NCI-H187 (cell line): ENCODE measurements around the gene ZBTB45.
"Not testable (repeated sequence)": the region's sequence is repeated elsewhere in the genome, so short reads cannot be mapped to it uniquely, and the experiment has no call there.

Experiments
- DNase-seq, 2 experiments: peaks; one replicate each; lab custom pipeline; 2025; lab: John Stamatoyannopoulos, UW

Gene ZBTB45

DNA sequence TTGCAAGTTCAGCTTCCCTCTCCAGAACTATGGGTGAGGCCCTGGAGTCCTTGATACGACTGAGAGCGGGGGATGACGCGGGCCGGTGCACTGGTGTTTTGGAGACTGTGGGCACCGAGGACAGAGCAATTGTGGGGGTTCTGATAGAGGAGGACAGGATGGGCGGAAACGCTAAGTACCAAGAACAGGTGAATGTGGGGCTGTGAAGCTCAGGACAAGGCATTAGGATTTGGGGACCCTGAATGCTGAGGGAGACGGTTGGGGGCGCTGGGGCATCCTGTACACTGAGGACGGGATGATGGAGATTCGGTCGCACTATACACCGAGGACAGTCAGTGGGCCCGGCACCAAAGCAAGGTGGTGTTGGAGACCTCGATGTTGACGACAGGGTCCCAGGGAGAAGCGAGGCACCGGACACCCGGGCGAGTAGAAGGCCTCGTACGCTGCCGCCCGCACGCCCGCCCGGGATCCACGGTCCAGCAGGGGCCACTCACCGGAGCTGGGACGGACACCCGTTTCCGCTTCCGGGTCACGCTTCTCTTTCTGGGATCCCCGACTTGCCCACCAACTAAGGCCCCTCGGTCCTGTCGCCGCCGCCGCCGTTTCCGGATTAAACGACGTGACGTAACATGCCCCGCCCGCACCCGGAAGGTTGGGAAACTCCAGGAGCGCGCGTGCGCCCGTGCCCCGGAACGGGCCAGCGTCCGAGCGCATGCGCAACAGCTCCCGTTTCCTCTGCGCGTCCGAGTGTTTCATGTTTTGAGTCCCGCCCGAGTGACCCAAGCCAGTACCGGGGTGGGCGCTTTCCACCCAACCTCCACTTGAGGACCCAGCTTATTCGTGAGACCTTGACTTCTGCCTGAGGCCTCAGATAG is 35.1 kb upstream of the ZBTB45 start, which contains the start of gene CHMP2A:
Gene CHMP2A, minus strand, starts transcription at position 612 of the 875 bp plus-strand sequence. CDS start 893 bp downstream, outside the sequence.
- DNase-seq, result no peak

DNA sequence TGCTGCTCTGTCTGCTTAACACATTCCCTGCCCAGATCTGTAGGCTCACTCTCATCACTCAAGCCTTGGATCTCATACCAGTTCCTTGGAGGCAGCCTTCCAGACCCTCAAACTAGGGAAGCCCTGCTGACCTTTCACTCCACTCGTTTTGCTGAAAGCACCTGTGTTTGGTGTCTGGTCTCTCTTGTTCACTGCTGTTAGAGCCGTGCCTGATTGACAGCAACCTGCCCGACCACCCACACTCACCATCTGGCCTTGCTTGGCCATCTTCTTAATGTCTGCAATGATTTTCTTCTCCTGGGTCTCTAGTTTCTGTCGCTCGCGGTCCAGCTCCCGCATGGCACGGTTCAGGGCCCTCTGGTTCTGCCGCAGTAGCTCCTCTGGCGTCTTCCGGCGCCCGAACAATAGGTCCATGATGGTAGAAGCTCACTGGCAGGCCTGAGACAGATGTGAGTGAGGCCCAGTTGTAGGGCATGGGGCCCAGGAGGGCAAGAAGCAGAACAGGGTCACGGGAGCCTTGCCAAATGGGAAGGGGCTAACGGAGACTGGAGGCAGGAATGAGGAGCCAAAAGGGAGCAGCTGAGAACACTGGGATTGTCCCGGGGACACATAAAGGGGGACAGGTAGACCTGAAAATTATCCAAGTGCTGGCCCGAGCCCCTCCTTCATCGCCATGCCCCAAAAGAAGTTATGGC is 34.3 kb upstream of the ZBTB45 start:
- no peak for DNase-seq

DNA sequence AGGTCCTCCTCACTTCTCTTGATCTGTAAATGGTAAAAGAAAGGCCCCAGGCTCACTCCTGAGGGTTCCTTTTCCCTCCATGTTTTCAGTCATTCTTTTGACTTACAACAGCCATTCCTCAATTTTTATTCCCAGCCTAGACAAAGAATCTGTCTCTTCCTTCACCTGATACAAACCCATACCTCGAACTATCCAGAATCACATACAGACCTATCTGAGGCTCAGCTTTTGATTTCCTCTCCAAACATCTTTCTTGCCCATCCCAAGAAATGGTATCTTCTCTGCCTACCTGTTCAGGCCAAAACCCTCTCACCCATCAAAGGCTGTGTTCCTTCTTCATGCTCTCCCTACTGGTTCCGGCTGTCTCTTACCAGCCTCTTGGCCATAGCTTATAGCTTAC is 33.0 kb upstream of the ZBTB45 start:
- DNase-seq, result no peak

DNA sequence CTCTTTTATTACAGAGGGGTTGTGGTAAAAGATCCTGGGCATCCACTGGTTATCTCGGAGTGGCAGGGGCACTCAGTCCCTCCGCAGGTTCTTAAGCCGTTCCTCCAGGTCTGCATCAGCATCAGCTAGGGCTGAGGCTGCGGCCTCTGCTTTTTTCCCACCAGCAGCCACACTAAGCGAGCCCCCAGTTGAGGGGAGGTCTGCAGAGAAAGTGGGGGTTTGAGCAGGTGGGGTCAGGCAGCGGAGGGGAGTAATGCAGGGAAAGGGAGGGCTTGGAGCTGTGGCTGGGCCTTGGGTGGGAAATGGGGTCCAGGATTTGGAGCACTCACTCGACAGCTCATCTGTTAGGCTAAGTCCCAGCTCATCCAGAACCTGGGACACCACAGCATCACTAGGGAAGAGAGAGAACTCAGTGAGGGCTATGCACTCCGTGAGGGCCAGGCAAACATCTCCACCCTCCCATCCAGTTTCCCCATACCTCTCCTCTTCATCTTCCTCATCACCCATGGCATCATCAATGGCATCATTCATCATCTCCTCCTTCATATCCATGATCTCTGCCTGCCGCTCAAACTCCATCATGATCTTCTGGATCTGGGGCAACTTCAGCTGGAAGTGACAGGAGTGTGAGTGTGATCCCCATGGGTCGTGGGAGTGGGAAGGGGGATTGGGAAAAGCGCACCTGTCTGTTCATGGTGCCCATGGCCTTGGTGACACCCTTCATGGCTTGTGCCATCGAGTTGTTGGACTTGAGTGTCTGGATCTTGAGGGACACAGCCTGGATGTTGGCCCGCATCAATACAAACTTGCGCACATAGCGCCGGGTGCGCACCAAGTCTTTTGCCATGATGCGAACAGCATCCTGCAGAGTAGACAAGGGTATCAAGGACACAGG is 32.2 kb upstream of the ZBTB45 start:
- no peak for DNase-seq

DNA sequence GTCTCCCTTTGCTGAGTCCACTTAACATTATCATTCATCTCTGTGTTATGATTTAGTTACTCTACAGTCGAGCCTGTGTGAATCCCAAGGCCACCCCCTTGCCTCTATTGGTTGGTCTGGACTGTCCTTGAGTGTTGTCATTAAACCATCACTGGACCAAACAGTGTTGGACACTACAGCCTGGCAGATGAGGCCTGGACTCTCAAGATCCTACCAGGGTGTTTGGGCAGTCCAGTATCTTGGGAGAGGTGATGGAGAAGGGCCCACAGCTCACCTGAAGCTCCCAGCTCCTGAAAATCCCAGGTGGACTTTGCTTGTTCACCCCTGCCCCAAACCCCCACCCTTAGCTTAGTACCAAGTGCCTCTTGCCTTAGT is 31.5 kb upstream of the ZBTB45 start:
- DNase-seq, result no peak

DNA sequence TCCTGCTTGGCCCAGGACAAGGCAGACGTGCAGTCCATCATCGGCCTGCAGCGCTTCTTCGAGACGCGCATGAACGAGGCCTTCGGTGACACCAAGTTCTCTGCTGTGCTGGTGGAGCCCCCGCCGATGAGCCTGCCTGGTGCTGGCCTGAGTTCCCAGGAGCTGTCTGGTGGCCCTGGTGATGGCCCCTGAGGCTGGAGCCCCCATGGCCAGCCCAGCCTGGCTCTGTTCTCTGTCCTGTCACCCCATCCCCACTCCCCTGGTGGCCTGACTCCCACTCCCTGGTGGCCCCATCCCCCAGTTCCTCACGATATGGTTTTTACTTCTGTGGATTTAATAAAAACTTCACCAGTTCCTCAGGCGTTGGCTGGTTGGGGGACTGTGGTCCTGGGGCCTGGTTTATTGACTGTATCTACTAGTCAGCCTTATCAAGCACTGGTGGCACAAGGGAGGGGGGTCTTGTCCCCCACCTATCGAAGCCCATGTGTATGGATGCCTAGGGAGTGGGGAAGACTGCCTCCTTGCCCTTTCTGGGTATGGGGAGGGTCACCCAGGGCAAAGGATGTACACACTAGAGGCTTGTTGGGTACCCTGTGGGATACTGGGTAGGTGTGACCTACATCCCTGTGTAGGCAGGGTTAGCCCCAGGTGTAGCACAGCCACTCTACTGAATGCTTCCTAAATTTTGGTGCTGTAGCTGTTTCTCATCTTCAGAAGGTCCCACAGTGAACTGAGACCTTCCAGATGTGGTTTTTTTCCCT is 30.9 kb upstream of the ZBTB45 start:
- DNase-seq, result no peak

DNA sequence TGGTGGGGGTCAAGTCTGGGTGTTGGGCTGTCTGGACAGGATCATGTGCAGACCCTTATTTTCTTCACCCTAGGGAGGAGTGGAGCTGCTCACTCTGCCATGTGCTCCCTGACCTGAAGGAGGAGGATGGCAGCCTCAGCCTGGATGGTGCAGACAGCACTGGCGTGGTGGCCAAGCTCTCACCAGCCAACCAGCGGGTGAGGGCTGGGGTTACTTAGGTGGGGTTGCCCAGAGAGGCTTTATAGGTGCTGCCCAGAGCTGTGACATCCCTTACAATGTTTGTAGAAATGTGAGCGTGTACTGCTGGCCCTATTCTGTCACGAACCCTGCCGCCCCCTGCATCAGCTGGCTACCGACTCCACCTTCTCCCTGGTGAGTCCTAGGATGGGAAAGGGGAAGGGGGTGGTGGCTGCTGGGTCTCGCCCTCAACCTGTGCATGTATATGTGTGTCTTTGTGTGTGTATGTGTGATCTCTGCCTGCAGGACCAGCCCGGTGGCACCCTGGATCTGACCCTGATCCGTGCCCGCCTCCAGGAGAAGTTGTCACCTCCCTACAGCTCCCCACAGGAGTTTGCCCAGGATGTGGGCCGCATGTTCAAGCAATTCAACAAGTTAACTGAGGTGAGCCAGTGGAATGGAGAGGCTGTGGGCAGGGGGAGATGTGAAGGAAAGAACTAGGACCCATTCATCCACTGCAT is 30.2 kb upstream of the ZBTB45 start:
- DNase-seq, result no peak

DNA sequence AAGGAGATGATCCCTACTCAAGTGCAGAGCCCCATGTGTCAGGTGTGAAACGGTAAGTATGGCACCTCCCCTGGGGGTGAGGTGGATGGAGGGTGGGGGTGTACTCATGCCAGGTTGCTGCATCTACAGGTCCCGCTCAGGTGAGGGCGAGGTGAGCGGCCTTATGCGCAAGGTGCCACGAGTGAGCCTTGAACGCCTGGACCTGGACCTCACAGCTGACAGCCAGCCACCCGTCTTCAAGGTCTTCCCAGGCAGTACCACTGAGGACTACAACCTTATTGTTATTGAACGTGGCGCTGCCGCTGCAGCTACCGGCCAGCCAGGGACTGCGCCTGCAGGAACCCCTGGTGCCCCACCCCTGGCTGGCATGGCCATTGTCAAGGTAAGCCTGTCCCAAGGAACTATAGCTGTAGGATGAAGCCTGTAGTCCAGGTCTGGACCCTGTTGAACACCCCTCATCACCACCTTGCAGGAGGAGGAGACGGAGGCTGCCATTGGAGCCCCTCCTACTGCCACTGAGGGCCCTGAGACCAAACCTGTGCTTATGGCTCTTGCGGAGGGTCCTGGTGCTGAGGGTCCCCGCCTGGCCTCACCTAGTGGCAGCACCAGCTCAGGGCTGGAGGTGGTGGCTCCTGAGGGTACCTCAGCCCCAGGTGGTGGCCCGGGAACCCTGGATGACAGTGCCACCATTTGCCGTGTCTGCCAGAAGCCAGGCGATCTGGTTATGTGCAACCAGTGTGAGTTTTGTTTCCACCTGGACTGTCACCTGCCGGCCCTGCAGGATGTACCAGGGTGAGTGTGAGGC is 29.5 kb upstream of the ZBTB45 start:
- DNase-seq, result no peak

DNA sequence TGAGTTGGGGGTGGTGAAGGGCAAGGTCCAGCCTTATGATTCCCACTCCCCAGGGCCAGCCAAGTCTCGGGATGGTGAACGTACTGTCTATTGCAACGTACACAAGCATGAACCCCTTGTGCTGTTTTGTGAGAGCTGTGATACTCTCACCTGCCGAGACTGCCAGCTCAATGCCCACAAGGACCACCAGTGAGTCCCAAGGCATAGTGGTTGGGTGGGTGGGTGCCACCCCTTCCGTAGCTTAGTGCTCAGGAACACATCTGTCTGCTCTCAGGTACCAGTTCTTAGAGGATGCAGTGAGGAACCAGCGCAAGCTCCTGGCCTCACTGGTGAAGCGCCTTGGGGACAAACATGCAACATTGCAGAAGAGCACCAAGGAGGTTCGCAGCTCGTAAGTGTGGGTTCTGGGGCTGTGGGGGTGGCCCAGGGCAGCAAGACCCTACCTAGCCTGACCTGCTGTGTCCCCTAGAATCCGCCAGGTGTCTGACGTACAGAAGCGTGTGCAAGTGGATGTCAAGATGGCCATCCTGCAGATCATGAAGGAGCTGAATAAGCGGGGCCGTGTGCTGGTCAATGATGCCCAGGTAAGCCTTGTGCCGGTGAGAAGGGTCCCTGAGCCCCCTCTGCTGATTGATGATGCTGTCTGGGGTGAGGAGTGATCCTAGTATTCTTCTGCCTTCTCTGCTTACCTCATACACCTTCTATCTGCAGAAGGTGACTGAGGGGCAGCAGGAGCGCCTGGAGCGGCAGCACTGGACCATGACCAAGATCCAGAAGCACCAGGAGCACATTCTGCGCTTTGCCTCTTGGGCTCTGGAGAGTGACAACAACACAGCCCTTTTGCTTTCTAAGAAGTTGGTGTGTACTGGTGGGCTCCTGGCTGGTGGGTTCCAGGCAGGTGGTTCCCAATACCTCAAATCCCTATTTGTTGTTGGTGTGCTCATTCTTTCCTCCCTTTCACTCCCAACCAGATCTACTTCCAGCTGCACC is 28.0 kb upstream of the ZBTB45 start:
- no peak for DNase-seq

DNA sequence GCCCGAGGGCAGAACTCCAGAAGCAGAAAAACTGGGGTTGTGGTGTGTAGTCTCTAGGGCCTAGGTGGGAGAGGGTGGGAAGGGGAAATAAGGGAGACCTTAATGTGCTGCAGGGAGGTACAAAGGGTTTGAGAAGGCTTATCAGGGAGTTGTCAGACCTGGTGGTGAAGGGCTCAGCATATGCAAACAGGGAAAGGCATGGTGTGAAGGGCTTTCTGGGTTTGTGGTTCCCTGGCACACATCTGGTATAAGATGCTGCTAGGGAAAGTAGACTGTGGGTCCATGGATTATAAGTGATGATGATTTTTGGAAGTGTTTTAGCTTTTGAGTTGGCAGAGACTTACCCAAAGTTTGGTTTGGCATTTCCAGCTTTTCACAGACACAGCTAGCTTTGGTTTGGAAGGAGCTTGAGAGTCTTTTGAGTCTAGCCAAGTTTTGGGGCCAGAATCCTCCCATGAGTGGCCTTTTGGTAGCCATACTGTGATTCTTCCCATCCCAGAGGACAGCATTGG is 26.5 kb upstream of the ZBTB45 start:
- no peak for DNase-seq

DNA sequence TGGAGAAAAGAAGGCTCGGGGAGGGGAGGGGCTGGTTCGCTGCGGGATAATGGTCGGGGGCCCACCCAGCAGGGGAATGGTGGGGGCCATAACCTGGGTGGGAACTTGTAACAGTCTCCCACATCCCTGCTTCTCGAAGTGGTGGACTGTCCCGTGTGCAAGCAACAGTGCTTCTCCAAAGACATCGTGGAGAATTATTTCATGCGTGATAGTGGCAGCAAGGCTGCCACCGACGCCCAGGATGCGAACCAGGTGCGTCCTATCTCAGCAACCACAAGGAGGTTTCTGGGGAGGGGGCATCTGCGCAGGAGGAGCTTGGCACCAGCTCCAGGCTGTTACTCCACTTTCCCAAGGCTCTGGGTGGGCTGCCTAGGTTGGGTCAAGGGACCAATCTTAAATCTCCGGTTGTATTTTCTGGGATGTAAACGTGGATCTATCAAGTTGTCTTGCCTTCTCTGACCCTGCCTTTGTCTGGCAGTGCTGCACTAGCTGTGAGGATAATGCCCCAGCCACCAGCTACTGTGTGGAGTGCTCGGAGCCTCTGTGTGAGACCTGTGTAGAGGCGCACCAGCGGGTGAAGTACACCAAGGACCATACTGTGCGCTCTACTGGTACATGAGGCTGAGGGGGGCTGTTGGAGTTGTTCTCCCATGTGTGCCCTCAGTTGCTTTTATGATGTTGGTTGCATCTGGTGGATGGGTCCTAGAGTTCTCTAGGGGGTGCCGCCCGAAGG is 25.8 kb upstream of the ZBTB45 start:
- DNase-seq, result no peak

DNA sequence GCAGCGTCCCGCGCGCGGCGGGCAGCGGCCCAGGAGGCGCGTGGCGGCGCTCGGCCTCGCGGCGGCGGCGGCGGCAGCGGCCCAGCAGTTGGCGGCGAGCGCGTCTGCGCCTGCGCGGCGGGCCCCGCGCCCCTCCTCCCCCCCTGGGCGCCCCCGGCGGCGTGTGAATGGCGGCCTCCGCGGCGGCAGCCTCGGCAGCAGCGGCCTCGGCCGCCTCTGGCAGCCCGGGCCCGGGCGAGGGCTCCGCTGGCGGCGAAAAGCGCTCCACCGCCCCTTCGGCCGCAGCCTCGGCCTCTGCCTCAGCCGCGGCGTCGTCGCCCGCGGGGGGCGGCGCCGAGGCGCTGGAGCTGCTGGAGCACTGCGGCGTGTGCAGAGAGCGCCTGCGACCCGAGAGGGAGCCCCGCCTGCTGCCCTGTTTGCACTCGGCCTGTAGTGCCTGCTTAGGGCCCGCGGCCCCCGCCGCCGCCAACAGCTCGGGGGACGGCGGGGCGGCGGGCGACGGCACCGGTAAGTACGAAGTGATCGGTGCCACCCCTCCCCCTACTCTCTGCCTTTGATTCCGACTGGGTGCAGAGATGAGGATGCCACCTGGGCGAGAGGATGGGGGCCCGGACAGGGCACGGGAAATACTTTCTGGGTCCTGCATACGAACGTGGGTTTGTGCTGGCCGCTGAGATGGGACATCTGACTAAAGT is 25.1 kb upstream of the ZBTB45 start:
- no peak for DNase-seq

DNA sequence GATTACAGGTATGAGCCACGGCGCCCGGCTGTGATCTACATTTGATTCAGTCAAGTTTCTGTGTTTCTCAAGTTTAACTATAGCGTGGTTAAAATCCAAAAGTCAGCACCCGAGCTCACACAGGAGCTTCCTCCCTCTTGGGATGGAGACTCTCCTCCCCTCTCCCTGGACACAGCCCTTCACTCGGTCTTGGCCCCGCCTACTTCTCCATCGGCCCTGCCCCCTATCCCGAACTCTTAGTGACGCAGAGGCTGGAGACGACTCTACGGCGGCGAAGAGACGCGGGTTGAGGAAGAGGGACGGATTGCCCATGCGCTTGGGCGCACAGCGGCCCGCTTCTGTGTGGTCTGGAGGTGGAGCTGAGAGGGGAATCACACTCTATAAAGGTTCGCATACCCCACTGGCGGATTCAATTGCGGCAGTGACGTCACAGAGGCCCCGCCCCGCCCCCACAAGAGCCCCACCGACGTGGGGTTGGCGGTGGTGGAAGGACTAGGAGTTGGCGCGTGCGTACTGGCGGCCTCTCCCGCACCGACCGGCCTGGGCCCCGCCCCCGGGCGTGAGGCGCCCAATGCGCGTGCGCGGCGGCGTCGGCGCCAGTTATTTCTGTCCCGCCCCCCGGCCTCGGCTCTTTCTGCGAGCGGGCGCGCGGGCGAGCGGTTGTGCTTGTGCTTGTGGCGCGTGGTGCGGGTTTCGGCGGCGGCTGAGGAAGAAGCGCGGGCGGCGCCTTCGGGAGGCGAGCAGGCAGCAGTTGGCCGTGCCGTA is 24.4 kb upstream of the ZBTB45 start, which contains the start of gene TRIM28:
Gene TRIM28, plus strand, starts transcription at position 239 of the 765 bp plus-strand sequence. CDS start 694 bp downstream, outside the sequence.
- no peak for DNase-seq

DNA sequence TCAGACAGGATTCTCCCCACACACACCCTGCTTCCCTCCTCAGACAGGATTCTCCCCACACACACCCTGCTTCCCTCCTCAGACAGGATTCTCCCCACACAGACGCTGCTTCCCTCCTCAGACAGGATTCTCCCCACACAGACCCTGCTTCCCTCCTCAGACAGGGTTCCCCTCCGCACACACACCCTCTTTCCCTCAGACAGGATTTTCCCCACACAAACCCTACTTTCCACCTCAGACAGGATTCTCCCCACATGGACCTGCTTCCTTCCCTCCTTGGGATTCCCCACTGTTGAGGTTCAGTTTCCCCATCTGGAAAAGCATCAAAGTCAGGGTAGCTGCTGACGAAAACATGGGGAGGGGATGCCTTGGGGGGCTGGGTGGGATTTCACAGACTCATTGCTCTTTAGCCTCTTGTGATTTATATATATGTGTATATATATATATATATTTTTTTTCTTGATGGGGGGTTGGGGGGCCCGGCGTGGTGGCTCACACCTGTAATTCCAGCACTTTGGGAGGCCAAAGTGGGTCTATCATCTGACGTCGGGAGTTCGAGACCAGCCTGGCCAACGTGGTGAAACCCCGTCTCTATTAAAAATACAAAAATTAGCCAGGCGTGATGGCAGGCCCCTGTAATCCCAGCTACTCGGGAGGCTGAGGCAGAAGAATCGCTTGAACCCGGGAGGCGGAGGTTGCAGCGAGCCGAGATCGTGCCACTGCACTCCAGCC is 23.2 kb upstream of the ZBTB45 start:
- not testable (repeated sequence) for DNase-seq

DNA sequence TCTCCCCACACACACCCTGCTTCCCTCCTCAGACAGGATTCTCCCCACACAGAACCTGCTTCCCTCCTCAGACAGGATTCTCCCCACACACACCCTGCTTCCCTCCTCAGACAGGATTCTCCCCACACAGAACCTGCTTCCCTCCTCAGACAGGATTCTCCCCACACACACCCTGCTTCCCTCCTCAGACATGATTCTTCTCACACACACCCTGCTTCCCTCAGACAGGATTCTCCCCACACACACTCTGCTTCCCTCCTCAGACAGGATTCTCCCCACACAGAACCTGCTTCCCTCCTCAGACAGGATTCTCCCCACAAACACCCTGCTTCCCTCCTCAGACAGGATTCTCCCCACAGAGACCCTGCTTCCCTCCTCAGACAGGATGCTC is 19.6 kb upstream of the ZBTB45 start:
- DNase-seq, result not testable (repeated sequence)
